ENCODE data around the gene PPY. TPM values are rescaled to one million over a fixed set of nuclear protein-coding genes. Genes with fewer than 3 reads are reported as not detected.
"Not testable (repeated sequence)": the region's sequence is repeated elsewhere in the genome, so short reads cannot be mapped to it uniquely, and the experiment has no call there.

The PPY gene
- total RNA-seq, 1 experiment from 2014 or later, result not detected

- DNase-seq (ENCODE audit: low read depth), result peak; percentile 31
These were observed 24.0 kb upstream of the PPY start for GRCh38 chr17:43966276-43966675.

GRCh38 chr17:43962479-43962878 is 20.2 kb upstream of the PPY start:
- DNase-seq (ENCODE audit: low read depth), result no peak

GRCh38 chr17:43961954-43962353 is 19.7 kb upstream of the PPY start:
- DNase-seq (ENCODE audit: low read depth), result no peak

DNA sequence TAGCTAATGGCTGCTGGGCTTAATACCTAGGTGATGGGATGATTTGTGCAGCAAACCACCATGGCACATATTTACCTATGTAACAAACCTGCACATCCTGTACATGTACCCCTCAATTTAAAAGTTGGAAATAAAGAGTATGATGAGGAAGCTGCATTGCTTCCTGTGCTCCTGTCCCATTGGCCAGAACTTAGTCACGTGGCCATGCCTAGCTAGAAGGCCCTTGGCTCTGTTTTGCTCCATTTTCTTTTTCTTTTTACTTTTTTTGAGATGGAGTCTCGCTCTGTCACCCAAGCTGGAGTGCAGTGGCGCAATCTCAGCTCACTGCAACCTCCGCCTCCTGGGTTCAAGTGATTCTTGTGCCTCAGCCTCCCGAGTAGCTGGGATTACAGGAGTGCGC is 19.0 kb upstream of the PPY start:
- not testable (repeated sequence) for DNase-seq (ENCODE audit: low read depth)

DNA sequence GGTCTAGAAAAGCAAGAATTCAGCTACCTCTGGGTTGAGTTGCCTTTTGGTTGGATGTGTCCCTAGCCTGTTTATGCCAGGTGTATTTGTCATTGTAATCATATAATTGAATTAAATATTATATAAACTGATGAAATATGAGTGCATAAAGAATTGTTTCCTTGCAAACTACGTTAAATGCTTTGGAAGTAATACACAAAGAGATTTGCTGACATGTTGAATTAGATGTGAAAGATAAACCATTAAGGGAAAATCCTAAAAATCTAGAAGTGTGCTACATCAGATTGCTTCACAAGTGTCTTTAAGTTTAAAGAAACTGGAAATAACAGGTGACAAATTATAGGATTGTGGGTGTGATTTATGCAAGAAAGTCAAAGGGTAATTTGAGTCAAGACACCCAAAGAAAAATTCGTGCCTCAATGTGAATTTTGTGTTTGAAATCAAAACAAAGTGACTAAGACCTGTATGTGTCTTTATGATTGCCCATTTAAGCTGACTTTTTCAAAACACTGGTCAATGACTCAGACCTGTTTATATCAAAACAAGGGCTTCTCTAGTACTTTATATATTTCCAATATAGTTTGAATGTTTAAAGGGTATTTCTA is 16.6 kb upstream of the PPY start:
- no peak for DNase-seq (ENCODE audit: low read depth)

GRCh38 chr17:43956222-43956621 is 13.9 kb upstream of the PPY start:
- no peak for DNase-seq (ENCODE audit: low read depth)

- no peak for DNase-seq (ENCODE audit: low read depth)
These were observed 11.5 kb upstream of the PPY start, which contains the start of gene PYY for GRCh38 chr17:43953746-43954145. TSS of gene PYY (minus strand) at chr17:43953940. CDS start at chr17:43953483, 457 bp downstream.

DNA sequence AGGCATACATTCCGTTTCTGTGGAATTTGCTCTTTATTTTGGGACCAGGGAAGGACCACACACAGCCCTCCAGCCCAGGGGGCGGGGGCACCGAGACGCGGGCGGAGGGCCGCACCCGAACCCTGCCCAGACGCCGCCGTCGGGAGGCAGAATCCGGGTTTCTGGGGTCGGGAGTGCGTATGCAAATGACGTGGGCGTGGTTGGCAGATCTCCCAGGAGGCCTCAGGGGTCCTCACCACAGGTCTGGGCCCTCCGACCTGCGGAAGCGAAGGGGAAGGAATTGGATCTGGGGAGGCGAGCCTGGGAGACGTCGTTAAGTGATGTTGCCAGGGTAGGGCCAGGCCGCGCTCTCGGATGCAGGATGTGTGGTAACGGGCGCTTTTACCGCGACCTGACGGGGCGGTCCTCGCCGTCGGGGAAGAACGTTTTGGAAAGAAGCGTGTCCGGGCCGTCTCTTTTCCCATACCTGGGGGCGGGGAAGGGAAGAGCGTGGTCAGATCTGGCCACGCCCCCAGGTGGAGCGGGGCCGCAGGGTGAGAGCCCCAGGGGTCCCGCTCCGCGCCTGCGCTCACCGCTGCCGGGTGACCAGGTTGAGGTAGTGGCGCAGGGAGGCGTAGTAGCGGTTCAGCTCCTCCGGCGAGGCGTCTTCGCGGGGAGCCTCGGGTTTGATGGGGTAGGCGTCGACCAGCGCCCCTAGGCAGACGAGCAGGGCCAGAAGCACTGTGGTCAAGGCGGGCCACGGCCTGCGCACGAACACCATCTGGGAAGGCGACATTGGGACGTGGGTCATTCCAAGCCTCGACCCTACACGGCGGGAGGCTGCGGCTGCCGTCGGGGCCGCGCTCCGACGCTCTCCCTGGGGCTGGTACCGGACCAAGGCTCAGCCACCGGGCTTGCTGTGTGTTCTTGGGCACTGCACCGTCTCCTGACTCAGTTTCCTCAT is 10.7 kb upstream of the PPY start:
- DNase-seq (ENCODE audit: low read depth), result no peak

DNA sequence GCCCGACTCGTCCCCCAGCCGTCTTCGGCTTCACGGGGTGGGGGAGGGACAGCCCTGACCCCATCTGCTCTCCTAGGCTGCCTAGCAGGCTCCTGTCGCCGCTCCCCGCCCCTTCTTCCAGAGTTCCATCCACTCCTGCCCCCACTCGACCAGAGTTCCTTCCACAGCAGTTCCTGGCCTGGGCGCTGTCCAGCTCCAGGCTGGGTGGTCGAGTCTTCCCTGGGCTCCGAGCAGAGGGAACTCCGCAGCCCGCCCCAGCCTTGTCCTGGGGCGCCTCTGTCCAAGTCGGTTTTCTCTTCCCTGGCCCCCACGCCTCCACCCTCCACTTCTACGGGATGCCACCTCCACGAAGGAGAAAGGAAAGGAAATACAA is 10.1 kb upstream of the PPY start:
- DNase-seq (ENCODE audit: low read depth), result no peak

DNA sequence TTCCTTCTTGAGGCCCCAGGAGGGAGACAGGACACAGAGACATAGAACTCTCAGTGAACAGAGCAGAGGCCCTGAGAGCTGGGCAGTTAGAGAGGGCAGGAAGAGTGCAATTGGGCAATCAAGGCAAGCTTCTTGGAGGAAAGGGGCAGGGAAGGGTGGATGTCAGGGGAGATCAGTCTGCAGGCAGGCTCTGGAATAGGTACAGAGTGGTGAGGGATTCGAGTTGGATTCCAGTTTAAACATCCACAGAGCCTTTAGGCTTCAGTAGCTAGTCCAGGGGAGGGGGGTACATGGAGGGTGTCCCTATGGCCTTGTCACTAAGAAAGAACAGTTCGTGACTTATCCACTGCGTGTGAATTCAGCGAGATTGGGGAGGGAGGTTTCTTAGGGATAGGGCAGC is 9.5 kb upstream of the PPY start:
- no peak for DNase-seq (ENCODE audit: low read depth)

GRCh38 chr17:43950554-43950953 is 8.3 kb upstream of the PPY start:
- no peak for DNase-seq (ENCODE audit: low read depth)

DNA sequence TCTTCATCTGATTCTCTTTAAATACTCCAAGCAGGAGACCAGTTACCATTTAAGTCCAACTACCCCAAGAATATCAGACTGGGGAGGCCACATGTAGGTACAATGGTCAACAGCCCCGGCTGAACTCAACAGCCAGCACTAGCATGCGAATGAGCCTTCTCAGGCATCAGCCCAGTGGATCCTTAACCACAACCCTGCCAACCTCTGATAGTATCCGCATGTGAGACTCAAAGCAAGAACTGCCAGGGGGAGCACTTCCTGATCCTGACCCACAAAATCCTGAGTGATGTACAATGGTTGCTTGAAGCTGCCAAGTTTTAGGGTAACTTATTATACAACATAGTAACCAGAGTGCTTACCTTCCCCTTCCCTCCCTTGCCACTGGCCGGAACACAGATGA is 7.5 kb upstream of the PPY start:
- peak; percentile 17 for DNase-seq (ENCODE audit: low read depth)

GRCh38 chr17:43946781-43947180 is 4.5 kb upstream of the PPY start:
- no peak for DNase-seq (ENCODE audit: low read depth)

GRCh38 chr17:43945074-43945829 is 3.0 kb upstream of the PPY start:
- DNase-seq (ENCODE audit: low read depth), result no peak

- peak; percentile 32 for DNase-seq (ENCODE audit: low read depth)
These were observed 1.6 kb downstream of the PPY start for GRCh38 chr17:43940630-43941029.

- no peak for DNase-seq (ENCODE audit: low read depth)
These were observed 2.4 kb downstream of the PPY start for GRCh38 chr17:43939886-43940285.

GRCh38 chr17:43939452-43939851 is 2.8 kb downstream of the PPY start:
- DNase-seq (ENCODE audit: low read depth), result not testable (repeated sequence)

DNA sequence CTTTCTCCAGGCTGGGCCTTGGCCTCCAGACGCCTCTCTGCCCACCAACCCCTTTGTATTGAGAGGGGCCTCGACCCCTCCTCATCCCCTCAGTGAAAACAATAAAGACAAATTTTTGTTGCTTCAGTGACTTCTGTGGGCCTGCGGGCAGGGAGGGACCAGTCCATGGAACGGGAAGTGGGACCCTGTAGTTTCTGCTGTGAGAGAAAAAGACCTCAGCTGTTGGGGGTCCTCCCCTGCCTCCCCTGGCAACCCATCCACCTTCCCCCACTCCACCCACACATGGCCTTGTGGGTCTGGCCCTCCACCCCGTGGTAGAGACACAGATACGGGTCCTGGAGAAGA is 3.5 kb downstream of the PPY start:
- DNase-seq (ENCODE audit: low read depth), result no peak

GRCh38 chr17:43936434-43936833 is 5.8 kb downstream of the PPY start:
- peak; percentile 27 for DNase-seq (ENCODE audit: low read depth)

DNA sequence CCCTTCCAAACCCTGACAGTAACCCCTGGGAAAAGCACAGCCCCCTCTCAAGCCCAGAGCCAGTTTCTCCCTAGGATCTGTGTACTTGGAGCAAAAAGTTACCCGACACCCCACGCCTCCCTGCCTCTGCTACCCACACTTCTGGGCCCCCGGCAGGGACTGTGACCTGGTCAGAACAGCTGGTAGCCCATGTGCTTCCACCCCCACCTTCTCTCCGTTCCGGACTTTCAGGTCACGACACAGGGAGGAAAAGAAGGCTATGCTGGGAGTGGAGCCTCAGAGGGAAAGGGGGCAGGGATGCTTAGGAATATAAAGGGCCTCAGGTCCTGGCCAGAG is 6.4 kb downstream of the PPY start:
- no peak for DNase-seq (ENCODE audit: low read depth)

GRCh38 chr17:43935204-43935925 is 6.9 kb downstream of the PPY start:
- DNase-seq (ENCODE audit: low read depth), result no peak

GRCh38 chr17:43932923-43933322 is 9.4 kb downstream of the PPY start:
- DNase-seq (ENCODE audit: low read depth), result no peak
